ENCODE data around the gene IL16. TPM values are rescaled to one million over a fixed set of nuclear protein-coding genes. Genes with fewer than 3 reads are reported as not detected.

Gene IL16
- total RNA-seq, 2 experiments from 2014 or later = 76.0 to 81.3 TPM

DNA sequence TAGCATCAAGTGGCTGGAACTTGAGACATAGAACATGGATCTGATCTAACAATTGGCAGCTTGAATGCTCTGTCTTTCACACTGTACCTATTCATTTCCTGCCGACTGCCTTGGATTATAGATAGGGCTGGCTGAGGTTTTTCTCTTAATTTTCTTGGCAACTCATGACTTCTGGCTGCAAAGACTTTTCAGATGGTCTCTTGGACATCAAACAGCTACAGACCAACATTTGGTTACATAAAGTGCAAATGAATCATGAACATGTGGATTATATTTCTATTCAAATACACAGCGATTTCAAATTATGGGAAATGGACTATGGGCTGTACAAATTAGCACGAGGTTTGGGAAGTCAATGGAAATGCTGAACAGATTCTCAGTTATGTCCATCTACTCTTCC, 26.2 kb upstream of the IL16 start:
- H2AFZ ChIP-seq (ENCODE audit: low read length) = no peak overlapping the region
- no peak overlapping the region for H3K4me2 ChIP-seq (ENCODE audit: low read length)
- no peaks in the 10 kb centered on the region for H3K9me3 ChIP-seq (ENCODE audit: low read length)
- ChIA-PET POLR2A (no interaction called here), CTCF (ENCODE audit: unreplicated experiment) (no interaction called here)
- no peaks in the 10 kb centered on the region for H3K79me2 ChIP-seq (ENCODE audit: insufficient read depth, low read depth, low read length)
- no peaks in the 10 kb centered on the region for H4K20me1 ChIP-seq (ENCODE audit: insufficient read depth, low read length)
- no peaks in the 10 kb centered on the region for H3K4me1 ChIP-seq (ENCODE audit: insufficient read depth, low read length, poor library complexity, severe bottlenecking)
- no peak for DNase-seq (ENCODE audit: low spot score)
- TF ChIP-seq, protein P1, sequence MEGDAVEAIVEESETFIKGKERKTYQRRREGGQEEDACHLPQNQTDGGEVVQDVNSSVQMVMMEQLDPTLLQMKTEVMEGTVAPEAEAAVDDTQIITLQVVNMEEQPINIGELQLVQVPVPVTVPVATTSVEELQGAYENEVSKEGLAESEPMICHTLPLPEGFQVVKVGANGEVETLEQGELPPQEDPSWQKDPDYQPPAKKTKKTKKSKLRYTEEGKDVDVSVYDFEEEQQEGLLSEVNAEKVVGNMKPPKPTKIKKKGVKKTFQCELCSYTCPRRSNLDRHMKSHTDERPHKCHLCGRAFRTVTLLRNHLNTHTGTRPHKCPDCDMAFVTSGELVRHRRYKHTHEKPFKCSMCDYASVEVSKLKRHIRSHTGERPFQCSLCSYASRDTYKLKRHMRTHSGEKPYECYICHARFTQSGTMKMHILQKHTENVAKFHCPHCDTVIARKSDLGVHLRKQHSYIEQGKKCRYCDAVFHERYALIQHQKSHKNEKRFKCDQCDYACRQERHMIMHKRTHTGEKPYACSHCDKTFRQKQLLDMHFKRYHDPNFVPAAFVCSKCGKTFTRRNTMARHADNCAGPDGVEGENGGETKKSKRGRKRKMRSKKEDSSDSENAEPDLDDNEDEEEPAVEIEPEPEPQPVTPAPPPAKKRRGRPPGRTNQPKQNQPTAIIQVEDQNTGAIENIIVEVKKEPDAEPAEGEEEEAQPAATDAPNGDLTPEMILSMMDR (conservative IDR thresholded peaks at IDR 0.05; ENCODE audit: low read length) = no peak
- no peak for TF ChIP-seq EZH2phosphoT487 (IDR thresholded peaks at IDR 0.05; ENCODE audit: borderline replicate concordance, low read depth, low read length)
- intact Hi-C loops (cut with micrococcal nuclease; ENCODE audit: unreplicated experiment) = no loop called here
- H3K27ac ChIP-seq (ENCODE audit: low read depth, low read length, poor library complexity, severe bottlenecking) = no peak overlapping the region
- no peak overlapping the region for H3K4me3 ChIP-seq (ENCODE audit: low read depth, low read length, poor library complexity, severe bottlenecking)
- no TSS peak for BruUV-seq (replicated peaks)
- no peaks in the 10 kb centered on the region for H3K9me2 ChIP-seq (ENCODE audit: insufficient read depth, low read length)
- H3K36me3 ChIP-seq (ENCODE audit: insufficient read depth, low read length) = no peaks in the 10 kb centered on the region

DNA sequence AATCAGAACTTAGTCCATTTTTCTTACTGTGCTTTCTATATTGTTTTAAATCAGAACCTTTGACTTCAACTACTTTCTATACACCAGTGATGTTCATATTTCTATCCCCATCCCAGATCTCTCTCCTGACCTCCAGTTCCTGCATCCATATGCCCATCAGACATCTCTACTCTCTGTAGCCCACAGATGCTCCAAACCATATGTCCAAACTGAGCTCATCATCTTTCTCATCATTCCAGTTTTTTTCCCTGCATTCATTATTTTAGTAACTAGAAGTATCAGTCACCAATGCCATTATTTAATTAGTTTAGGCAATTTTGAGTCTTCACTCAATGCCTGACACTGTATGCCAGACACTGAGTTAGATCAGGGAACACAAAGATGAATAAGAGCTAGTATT, 25.4 kb upstream of the IL16 start:
- CTCF ChIA-PET (ENCODE audit: unreplicated experiment) = no interaction called here

DNA sequence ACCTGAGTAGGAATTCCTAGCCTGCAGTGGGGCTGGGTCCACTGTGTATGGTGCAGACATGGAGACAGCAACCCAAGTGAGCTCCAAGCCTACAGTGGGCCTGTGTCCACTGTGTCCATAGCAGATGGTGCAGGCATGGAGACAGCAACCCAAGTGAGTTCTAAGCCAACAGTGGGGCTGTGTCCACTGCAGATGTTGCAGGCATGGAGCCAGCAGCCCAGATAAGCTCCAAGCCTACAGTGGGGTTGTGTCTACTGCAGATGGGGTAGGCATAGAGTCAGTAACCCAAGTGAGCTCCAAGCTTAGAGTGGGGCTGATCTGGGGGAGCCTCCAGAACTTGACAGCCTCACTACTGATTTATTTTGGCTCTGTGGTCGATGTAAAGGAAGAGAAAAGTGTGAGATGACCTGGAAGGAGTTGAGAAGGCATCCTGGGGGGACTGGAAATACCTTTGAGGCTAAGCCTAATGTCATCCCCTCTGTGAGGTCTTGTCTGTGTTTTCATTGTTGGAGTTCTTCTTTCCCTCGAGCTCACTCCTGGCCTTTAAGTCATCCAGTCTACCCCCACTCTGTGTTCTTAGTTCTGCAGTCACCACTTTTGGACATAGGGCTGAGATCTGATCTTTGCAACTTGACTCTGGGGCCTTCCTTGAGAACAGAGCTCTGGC, 22.4 kb upstream of the IL16 start:
- H3K79me2 ChIP-seq (ENCODE audit: insufficient read depth, low read depth, low read length) = no peaks in the 10 kb centered on the region

More for the DNA sequence above, 25.4 kb upstream of the IL16 start:
- Histone ChIP-seq H4K20me1 (ENCODE audit: insufficient read depth, low read length) (no peaks in the 10 kb centered on the region), H3K79me2 (ENCODE audit: insufficient read depth, low read depth, low read length) (no peaks in the 10 kb centered on the region), H3K9me3 (ENCODE audit: low read length) (no peaks in the 10 kb centered on the region), H3K36me3 (ENCODE audit: insufficient read depth, low read length) (no peaks in the 10 kb centered on the region), H2AFZ (ENCODE audit: low read length) (no peak overlapping the region), H3K27ac (ENCODE audit: low read depth, low read length, poor library complexity, severe bottlenecking) (no peak overlapping the region), H3K4me1 (ENCODE audit: insufficient read depth, low read length, poor library complexity, severe bottlenecking) (no peaks in the 10 kb centered on the region), H3K4me2 (ENCODE audit: low read length) (no peak overlapping the region), H3K4me3 (ENCODE audit: low read depth, low read length, poor library complexity, severe bottlenecking) (no peak overlapping the region), H3K9me2 (ENCODE audit: insufficient read depth, low read length) (no peaks in the 10 kb centered on the region)
- no TSS peak for BruUV-seq (replicated peaks)
- DNase-seq (ENCODE audit: low spot score) = no peak
- POLR2A ChIA-PET = no interaction called here
- no peak for TF ChIP-seq EZH2phosphoT487 (IDR thresholded peaks at IDR 0.05; ENCODE audit: borderline replicate concordance, low read depth, low read length)
- TF ChIP-seq, protein P1 (conservative IDR thresholded peaks at IDR 0.05; ENCODE audit: low read length) = no peak
- intact Hi-C loops (cut with micrococcal nuclease; ENCODE audit: unreplicated experiment) = no loop called here

More for the DNA sequence above, 22.4 kb upstream of the IL16 start:
- Histone ChIP-seq H4K20me1 (ENCODE audit: insufficient read depth, low read length) (no peaks in the 10 kb centered on the region), H3K9me2 (ENCODE audit: insufficient read depth, low read length) (no peaks in the 10 kb centered on the region), H3K4me2 (ENCODE audit: low read length) (no peak overlapping the region), H2AFZ (ENCODE audit: low read length) (no peak overlapping the region), H3K4me3 (ENCODE audit: low read depth, low read length, poor library complexity, severe bottlenecking) (no peak overlapping the region), H3K36me3 (ENCODE audit: insufficient read depth, low read length) (no peaks in the 10 kb centered on the region), H3K9me3 (ENCODE audit: low read length) (no peaks in the 10 kb centered on the region), H3K27ac (ENCODE audit: low read depth, low read length, poor library complexity, severe bottlenecking) (no peak overlapping the region), H3K4me1 (ENCODE audit: insufficient read depth, low read length, poor library complexity, severe bottlenecking) (no peaks in the 10 kb centered on the region)
- intact Hi-C loops (cut with micrococcal nuclease; ENCODE audit: unreplicated experiment) = no loop called here
- no TSS peak for BruUV-seq (replicated peaks)
- DNase-seq (ENCODE audit: low spot score) = no peak
- POLR2A ChIA-PET = no interaction called here
- TF ChIP-seq EZH2phosphoT487 (IDR thresholded peaks at IDR 0.05; ENCODE audit: borderline replicate concordance, low read depth, low read length) = no peak
- TF ChIP-seq, protein P1 (conservative IDR thresholded peaks at IDR 0.05; ENCODE audit: low read length) = no peak
- CTCF ChIA-PET (ENCODE audit: unreplicated experiment) = no interaction called here

All from OCI-LY7 (cell line).